Adrenal gland (tissue), 12 donors: ENCODE results near the gene TMEM114. TPM values are rescaled to one million over a fixed set of nuclear protein-coding genes. Genes with fewer than 3 reads are reported as not detected.

Experiments
- DNase-seq, 7 donors: peaks; one replicate each; pipeline ENCODE4 v3.0.0-alpha.2; 2019 to 2020
- H3K27ac ChIP-seq, 5 donors: fragments of 200-600 bp; sonication (generic) in 4 of 5; 1 replicate in 3 of 5; 2 replicates in 2 of 5; pipeline versions ENCODE4 v1.5.1 to v1.8.0; 2016 to 2020; ENCODE audit warnings: mild to moderate bottlenecking in 1 of 5
- H3K27me3 ChIP-seq: fragments of 200-600 bp; 2 replicates; pipeline ENCODE4 v1.8.0; 2021
- H3K36me3 ChIP-seq, 2 donors: fragments of 200-600 bp; replicated peaks in 1 of 2; 1 replicate in 1 of 2; 2 replicates in 1 of 2; pipeline versions ENCODE4 v1.5.1 to v1.8.0; 2018 to 2022
- H3K4me1 ChIP-seq, 2 donors: fragments of 200-600 bp; replicated peaks in 1 of 2; 1 replicate in 1 of 2; 2 replicates in 1 of 2; pipeline versions ENCODE4 v1.5.1 to v1.8.0; 2018 to 2021
- H3K4me3 ChIP-seq, 4 donors: fragments of 200-600 bp; sonication (generic) in 3 of 4; one replicate each; pipeline ENCODE4 v1.5.1; 2016 to 2018
- H3K9me3 ChIP-seq, 3 donors: fragments of 200-600 bp; sonication (generic) in 1 of 3; replicated peaks in 1 of 3; 1 replicate in 2 of 3; 2 replicates in 1 of 3; pipeline versions ENCODE4 v1.5.1 to v1.8.0; 2016 to 2021
- POLR2A ChIP-seq, 2 donors: fragments of 450-650 bp; IDR thresholded peaks; one replicate each; pipeline ENCODE4 v1.6.1; 2017; ENCODE audit warnings: antibody characterized with exemption in 2 of 2, mild to moderate bottlenecking in 2 of 2, moderate library complexity in 1 of 2
- WGBS, 4 donors: extraction: QIAGEN DNeasy Blood & Tissue Kit in 2 of 4; methylation state at CpG; one replicate each; pipeline versions ENCODE4 v1.1.5 to v1.1.7; 2013 to 2017; 5-methylcytosine and 5-hydroxymethylcytosine counted together
- intact Hi-C, 2 donors: fragments of 100-400 bp; cut with DNase I; formaldehyde crosslinking; loops; one replicate each; pipeline versions ENCODE4 v1.14.1 to v1.15.0; 2022 to 2023
- polyA plus RNA-seq, 3 donors: library from polyadenylated mRNA; stranded (reverse); fragments of 200-250 nt in 2 of 3; fragments of 350-450 nt in 1 of 3; fragmentation: Illumina TruSeq in 1 of 3; extraction: RNeasy Lipid Tissue Mini Kit (QIAGEN cat#74804) in 1 of 3; gene quantifications; one replicate each; pipeline ENCODE4 v1.2.3, GENCODE V29; 2013 to 2014
- total RNA-seq, 9 donors: library from RNA; depleted of rRNA in 4 of 9; stranded (reverse); fragments of >200 nt in 4 of 9; fragments of 120-200 nt in 1 of 9; fragmentation: NEBNext Ultra II Directional in 1 of 9; extraction: Animal tissue kit (Norgen Biotek cat#: 25700) in 1 of 9; gene quantifications; one replicate each; pipeline versions ENCODE4 v1.1.0 to v1.2.4, GENCODE V29; 2013 to 2023
- TF ChIP-seq, protein P1 (sequence below), 6 experiments: fragments of 450-650 bp in 4 of 6; fragments of 200-600 bp in 2 of 6; sonication (generic) in 1 of 6; IDR thresholded peaks; 1 replicate in 5 of 6; 2 replicates in 1 of 6; pipeline versions ENCODE4 v1.5.1 to v1.8.0; 2016 to 2021; ENCODE audit warnings: antibody characterized with exemption in 6 of 6, mild to moderate bottlenecking in 2 of 6, moderate library complexity in 1 of 6
- donor health status: healthy with polysubstance abuse.
- donor health status: Bipolar disorder and iron deficiency.
- donor health status: DM: yes; HTN: yes; CAD: no.
- donor health status: DM: no; HTN: no; CAD: no.
- donor health status: DM: no; HTN: no; CAD: no.
- donor health status: DM: yes; HTN: yes; CAD: no.

The TMEM114 gene
- total and polyA plus RNA-seq, 12 donors = 0.24 to 1.1 TPM; not detected in 10

DNA sequence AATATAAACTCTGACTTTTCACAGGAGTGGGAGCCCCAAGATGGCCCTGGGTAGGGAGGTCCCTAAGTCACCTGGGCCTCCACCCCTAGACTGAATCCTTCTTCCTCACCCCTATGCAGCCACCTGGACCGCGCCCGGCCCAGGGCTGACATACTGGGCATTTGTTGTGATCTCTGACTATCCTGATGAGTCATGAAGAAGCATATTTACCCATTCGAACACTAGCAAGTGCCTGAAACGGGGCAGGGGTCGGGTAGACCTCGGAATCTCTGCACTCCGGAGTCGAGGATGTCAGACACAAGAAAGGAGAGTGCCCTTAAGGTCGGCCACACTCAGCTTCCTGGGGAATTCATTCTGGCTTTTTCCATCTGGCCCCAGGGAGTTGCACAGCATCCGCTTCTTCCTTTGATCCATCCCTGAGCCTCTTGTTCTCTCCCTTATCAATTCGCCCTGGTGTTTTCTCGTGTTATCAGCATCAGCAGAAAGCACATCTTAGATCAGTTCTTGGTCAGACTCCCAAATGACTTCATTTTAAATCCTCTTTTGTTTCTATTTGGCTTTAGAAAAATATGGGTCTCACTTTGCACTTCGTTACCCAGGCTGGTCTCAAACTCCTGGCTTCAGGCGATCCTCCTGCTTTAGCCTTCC lies 41.6 kb upstream of the TMEM114 start:
- no peaks in the 10 kb centered on the region for H3K9me3 ChIP-seq
- peaks cover 0 to 6% of the 10 kb centered on the region in 2 donors for H3K4me1 ChIP-seq
- peak overlapping the region in 3 of 5 donors; percentile 43 to 76 (median 55) for H3K27ac ChIP-seq
- no peak for TF ChIP-seq POLR2A (IDR thresholded peaks at IDR 0.05)
- TF ChIP-seq, protein P1, sequence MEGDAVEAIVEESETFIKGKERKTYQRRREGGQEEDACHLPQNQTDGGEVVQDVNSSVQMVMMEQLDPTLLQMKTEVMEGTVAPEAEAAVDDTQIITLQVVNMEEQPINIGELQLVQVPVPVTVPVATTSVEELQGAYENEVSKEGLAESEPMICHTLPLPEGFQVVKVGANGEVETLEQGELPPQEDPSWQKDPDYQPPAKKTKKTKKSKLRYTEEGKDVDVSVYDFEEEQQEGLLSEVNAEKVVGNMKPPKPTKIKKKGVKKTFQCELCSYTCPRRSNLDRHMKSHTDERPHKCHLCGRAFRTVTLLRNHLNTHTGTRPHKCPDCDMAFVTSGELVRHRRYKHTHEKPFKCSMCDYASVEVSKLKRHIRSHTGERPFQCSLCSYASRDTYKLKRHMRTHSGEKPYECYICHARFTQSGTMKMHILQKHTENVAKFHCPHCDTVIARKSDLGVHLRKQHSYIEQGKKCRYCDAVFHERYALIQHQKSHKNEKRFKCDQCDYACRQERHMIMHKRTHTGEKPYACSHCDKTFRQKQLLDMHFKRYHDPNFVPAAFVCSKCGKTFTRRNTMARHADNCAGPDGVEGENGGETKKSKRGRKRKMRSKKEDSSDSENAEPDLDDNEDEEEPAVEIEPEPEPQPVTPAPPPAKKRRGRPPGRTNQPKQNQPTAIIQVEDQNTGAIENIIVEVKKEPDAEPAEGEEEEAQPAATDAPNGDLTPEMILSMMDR (IDR thresholded peaks at IDR 0.05) = no peak
- intact Hi-C loops = no loop called here
- DNase-seq = no peak
- H3K4me3 ChIP-seq = no peak overlapping the region
- H3K27me3 ChIP-seq = no peaks in the 10 kb centered on the region
- WGBS, 4 donors = 62% methylated on average over 12 to 15 of the region's 15 CpGs
- peaks cover 0 to 83% of the 10 kb centered on the region in 2 donors for H3K36me3 ChIP-seq

DNA sequence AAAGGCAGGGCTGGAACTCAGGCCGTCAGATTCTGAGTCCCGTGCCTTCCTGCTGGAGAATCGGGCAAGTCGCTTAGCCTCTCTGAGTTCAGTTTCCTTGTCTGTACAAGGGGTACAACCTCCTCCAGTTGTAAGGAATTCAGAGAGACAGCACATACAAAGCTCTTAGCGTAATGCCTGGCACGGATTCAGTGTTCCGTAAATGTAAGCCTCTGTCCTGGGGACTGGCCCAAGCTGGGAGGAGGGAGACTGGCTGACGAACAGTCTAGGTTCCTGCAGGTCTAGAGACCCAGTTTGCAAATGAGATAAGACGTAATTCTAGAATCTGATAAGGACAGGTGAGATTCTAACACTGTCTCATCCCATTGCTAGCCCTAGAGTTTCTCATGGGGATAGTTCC lies 41.1 kb upstream of the TMEM114 start:
- Histone ChIP-seq H3K27me3 (no peaks in the 10 kb centered on the region), H3K4me1 (peaks cover 0 to 9% of the 10 kb centered on the region in 2 donors), H3K36me3 (peaks cover 0 to 82% of the 10 kb centered on the region in 2 donors), H3K4me3 (no peak overlapping the region), H3K27ac (peak overlapping the region in 1 of 5 donors; percentile 55), H3K9me3 (no peaks in the 10 kb centered on the region)
- WGBS, 4 donors = 84 to 91% (median 88%) methylated on average over 9 of the region's 9 CpGs
- TF ChIP-seq POLR2A (IDR thresholded peaks at IDR 0.05) = no peak
- TF ChIP-seq, protein P1 (IDR thresholded peaks at IDR 0.05) = no peak
- no peak for DNase-seq
- intact Hi-C loops = no loop called here

DNA sequence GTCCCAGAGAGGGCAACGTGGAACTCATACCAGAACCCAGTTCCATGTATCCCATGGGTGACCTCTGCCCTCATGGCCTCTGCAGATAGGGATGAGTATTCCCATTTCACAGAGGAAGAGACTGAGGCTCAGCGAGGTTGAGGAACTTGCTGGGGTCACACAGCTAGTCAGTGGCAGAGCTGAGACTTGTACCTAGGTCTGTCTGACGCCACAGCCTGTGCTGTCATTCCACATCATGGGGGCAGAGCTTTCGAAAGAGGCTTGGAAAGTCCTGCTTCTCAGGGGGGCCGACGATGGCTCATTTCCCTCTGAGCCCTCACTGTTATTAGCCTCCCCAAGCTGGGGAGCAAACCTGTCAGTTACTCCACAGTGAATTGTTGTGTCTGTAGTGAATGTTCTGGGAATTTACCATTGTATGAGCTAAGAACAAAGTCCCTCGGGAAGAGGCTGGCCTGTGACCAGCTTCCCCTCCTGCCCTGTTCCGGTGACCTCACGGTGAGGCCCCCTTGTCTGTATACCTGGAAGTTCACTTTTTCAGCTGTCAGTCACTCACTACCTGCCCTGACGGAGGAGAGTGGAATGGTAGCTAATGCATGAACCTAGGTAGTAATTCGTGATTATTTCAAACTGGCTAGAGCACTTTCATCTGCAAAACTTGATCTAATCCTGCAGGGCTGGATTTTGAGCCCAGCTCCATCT lies 40.1 kb upstream of the TMEM114 start:
- H3K27ac ChIP-seq = no peak overlapping the region
- no peak for DNase-seq
- H3K4me3 ChIP-seq = no peak overlapping the region
- H3K27me3 ChIP-seq = no peaks in the 10 kb centered on the region
- TF ChIP-seq POLR2A (IDR thresholded peaks at IDR 0.05) = no peak
- TF ChIP-seq, protein P1 (IDR thresholded peaks at IDR 0.05) = no peak
- peaks cover 0 to 9% of the 10 kb centered on the region in 2 donors for H3K4me1 ChIP-seq
- intact Hi-C loops = no loop called here
- WGBS, 4 donors = 88 to 95% (median 90%) methylated on average over 7 to 11 of the region's 11 CpGs
- no peaks in the 10 kb centered on the region for H3K9me3 ChIP-seq
- H3K36me3 ChIP-seq = peaks cover 0 to 82% of the 10 kb centered on the region in 2 donors

DNA sequence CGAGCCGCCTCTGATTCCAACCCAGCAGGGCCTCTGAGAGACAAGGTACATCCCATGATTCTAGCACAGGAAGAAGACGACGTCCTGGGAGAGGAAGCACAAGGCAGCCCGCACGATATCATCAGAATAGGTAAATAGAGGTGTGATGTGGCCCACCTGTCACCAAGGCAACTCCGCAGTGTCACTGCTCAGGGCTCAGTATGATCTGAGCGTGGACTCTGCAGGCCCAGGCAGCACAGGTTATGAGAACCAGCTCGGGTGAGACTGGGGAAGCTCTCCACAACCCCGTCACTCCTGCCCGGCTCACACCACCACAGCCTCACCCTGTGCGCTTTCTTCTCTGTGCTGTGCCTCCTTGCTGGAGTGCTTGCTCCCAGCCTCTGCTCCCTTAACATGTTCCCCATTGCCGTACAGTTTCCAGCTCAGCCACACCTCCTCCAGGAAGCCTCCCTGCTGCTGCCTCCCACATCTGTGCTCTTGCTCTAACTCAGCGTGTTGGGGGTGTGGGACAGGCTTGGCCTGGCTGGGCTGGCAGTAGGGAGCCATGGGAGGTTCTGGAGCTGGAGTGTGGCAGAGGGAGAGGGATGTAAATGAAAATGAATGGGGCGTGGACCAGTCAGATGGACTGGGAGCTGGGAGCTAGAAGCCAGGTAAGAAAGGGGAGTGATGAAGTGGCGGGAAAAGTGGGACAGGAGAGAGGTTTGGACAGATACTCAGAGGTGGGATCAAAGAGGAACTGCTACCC lies 38.8 kb upstream of the TMEM114 start:
- H3K27me3 ChIP-seq = no peaks in the 10 kb centered on the region
- no peak for DNase-seq
- H3K4me3 ChIP-seq = no peak overlapping the region
- peaks cover 0 to 18% of the 10 kb centered on the region in 2 donors for H3K4me1 ChIP-seq
- intact Hi-C loops = no loop called here
- H3K36me3 ChIP-seq = peaks cover 0 to 73% of the 10 kb centered on the region in 2 donors
- WGBS, 4 donors = 91 to 94% (median 93%) methylated on average over 15 to 16 of the region's 16 CpGs
- TF ChIP-seq POLR2A (IDR thresholded peaks at IDR 0.05) = no peak
- TF ChIP-seq, protein P1 (IDR thresholded peaks at IDR 0.05) = no peak
- H3K27ac ChIP-seq = no peak overlapping the region
- H3K9me3 ChIP-seq = no peaks in the 10 kb centered on the region
